HepG2 (cell line): ENCODE results near the gene OR52L1. TPM values are rescaled to one million over a fixed set of nuclear protein-coding genes. Genes with fewer than 3 reads are reported as not detected.

Source experiments
- ATAC-seq: fragments of 200-7000 bp; cut with Tn5 transposase; 3 replicates; pipeline ENCODE4 v1.9.1; 2020; ENCODE audit warnings: mild to moderate bottlenecking, moderate library complexity
- BruUV-seq: library from RNA; stranded (reverse); fragments of 400-500 nt; replicated peaks from 2 replicates; lab custom pipeline; 2021; lab: Mats Ljungman, UMichigan
- CTCF ChIA-PET: fragments of 300-600 bp; formaldehyde crosslinking; extraction: SDS; loops from one replicate; lab custom pipeline; 2021; ENCODE audit warnings: low total read pairs, inconsistent platforms, low intra/inter-chr PET ratio; lab: Yijun Ruan, JAX
- POLR2A ChIA-PET: fragments of 350-600 bp; sonication (Branson Sonifier 250); formaldehyde crosslinking; loops from one replicate; lab custom pipeline; 2020; ENCODE audit warnings: antibody characterized with exemption, inconsistent platforms; lab: Yijun Ruan, JAX
- DNase-seq: peaks from one replicate; pipeline ENCODE4 v3.0.0-alpha.2; 2015; ENCODE audit warnings: low spot score
- FAIRE-seq: peaks from 3 replicates; lab custom pipeline; 2011; peaks lifted over from hg19 to GRCh38; lab: Jason Lieb, UNC
- H2AFZ ChIP-seq: one replicate; pipeline ENCODE4 v1.6.1; 2011; ENCODE audit warnings: low read length, inconsistent platforms
- H3K27ac ChIP-seq: fragments of 300-600 bp; 3 replicates; pipeline ENCODE4 v1.8.0; 2011; ENCODE audit warnings: mixed run types, mild to moderate bottlenecking, mixed read lengths, low read length, inconsistent platforms; ENCODE audit not compliant: insufficient read depth; ENCODE audit errors: extremely low read length
- H3K27me3 ChIP-seq, 2 experiments: fragments of 200-600 bp in 1 of 2; 2 replicates in 1 of 2; 3 replicates in 1 of 2; pipeline versions ENCODE4 v1.6.0 to v1.8.0; 2011; ENCODE audit warnings: low read length in 2 of 2, mild to moderate bottlenecking in 2 of 2, moderate library complexity in 2 of 2, inconsistent platforms in 1 of 2; ENCODE audit not compliant: insufficient read depth in 2 of 2, control insufficient read depth in 1 of 2
- H3K36me3 ChIP-seq, 2 experiments: fragments of 200-600 bp in 1 of 2; replicated peaks in 1 of 2; 2 replicates in 1 of 2; 3 replicates in 1 of 2; pipeline versions ENCODE4 v1.5.1 to v1.8.0; 2011; ENCODE audit warnings: low read length in 2 of 2, inconsistent platforms in 1 of 2; ENCODE audit not compliant: insufficient read depth in 2 of 2, control insufficient read depth in 1 of 2
- H3K4me1 ChIP-seq: 2 replicates; pipeline ENCODE4 v1.5.1; 2012; ENCODE audit warnings: low read length, inconsistent platforms; ENCODE audit not compliant: insufficient read depth
- H3K4me2 ChIP-seq: 2 replicates; pipeline ENCODE4 v1.6.0; 2011; ENCODE audit warnings: low read depth, low read length, inconsistent platforms
- H3K4me3 ChIP-seq, 3 experiments: fragments of 200-600 bp in 1 of 3; sonication (generic), shearing (Covaris generic) in 1 of 3; replicated peaks in 1 of 3; 2 replicates each; pipeline ENCODE4 v1.5.1; 2011 to 2016; ENCODE audit warnings: low read length in 3 of 3, inconsistent platforms in 2 of 3, low read depth in 2 of 3, mild to moderate bottlenecking in 2 of 3, control low read depth in 1 of 3, mixed read lengths in 1 of 3; ENCODE audit not compliant: insufficient read depth in 1 of 3
- H3K79me2 ChIP-seq: one replicate; pipeline ENCODE4 v1.6.1; 2011; ENCODE audit warnings: low read length, inconsistent platforms; ENCODE audit not compliant: insufficient read depth
- H3K9ac ChIP-seq: 2 replicates; pipeline ENCODE4 v1.6.0; 2011; ENCODE audit warnings: mild to moderate bottlenecking, low read depth, low read length, inconsistent platforms; ENCODE audit not compliant: insufficient read depth
- H3K9me3 ChIP-seq: 2 replicates; pipeline ENCODE4 v1.5.1; 2012; ENCODE audit warnings: mild to moderate bottlenecking, low read length
- H4K20me1 ChIP-seq: 2 replicates; pipeline ENCODE4 v1.6.0; 2011; ENCODE audit warnings: inconsistent platforms, mild to moderate bottlenecking, low read length, moderate library complexity; ENCODE audit not compliant: insufficient read depth
- AHDC1 ChIP-seq: sonication (generic); formaldehyde crosslinking; IDR thresholded peaks from 2 replicates; pipeline ENCODE4 v1.5.1; 2020; ENCODE audit warnings: mild to moderate bottlenecking, missing genetic modification reagents, borderline replicate concordance
- ELF3 ChIP-seq: IDR thresholded peaks from 2 replicates; pipeline ENCODE4 v1.6.1; 2016; ENCODE audit warnings: missing genetic modification reagents, missing compliant biosample characterization
- HNF4G ChIP-seq, 2 experiments: sonication (generic) in 1 of 2; formaldehyde crosslinking in 1 of 2; IDR thresholded peaks; 2 replicates each; pipeline versions ENCODE4 v1.4.0 to v1.6.1; 2011 to 2020; ENCODE audit warnings: borderline replicate concordance in 2 of 2, low read depth in 2 of 2, mild to moderate bottlenecking in 2 of 2, low read length in 1 of 2, missing genetic modification reagents in 1 of 2, moderate library complexity in 1 of 2
- IRF1 ChIP-seq: sonication (generic); formaldehyde crosslinking; IDR thresholded peaks from 2 replicates; pipeline ENCODE4 v1.4.0; 2020; ENCODE audit warnings: low read depth, mild to moderate bottlenecking, missing genetic modification reagents
- KDM5B ChIP-seq: sonication (generic); formaldehyde crosslinking; IDR thresholded peaks from 2 replicates; pipeline ENCODE4 v1.4.0; 2020; ENCODE audit warnings: missing genetic modification reagents, mild to moderate bottlenecking, borderline replicate concordance
- NFYB ChIP-seq: sonication (generic); formaldehyde crosslinking; IDR thresholded peaks from 2 replicates; pipeline ENCODE4 v1.4.0; 2020; ENCODE audit warnings: missing genetic modification reagents
- SNAPC2 ChIP-seq: sonication (generic); formaldehyde crosslinking; IDR thresholded peaks from 2 replicates; pipeline ENCODE4 v1.8.1; 2022; ENCODE audit warnings: mild to moderate bottlenecking, missing genetic modification reagents
- WGBS: methylation state at CpG from one replicate; pipeline ENCODE4 v1.1.6; 2017; ENCODE audit warnings: low lambda C conversion rate; 5-methylcytosine and 5-hydroxymethylcytosine counted together
- in situ Hi-C: cut with HindIII; loops from 2 replicates; pipeline ENCODE4 v1.10.0; 2017; ENCODE audit warnings: low pct_unique_long_range_greater_than_20kb; ENCODE audit not compliant: extremely low pct_ligation_motif_present
- intact Hi-C: fragments of 100-400 bp; cut with micrococcal nuclease; formaldehyde crosslinking; loops from one replicate; pipeline ENCODE4 v1.10.0; 2022; ENCODE audit not compliant: unreplicated experiment
- polyA plus RNA-seq, 8 experiments: library from polyadenylated mRNA; depleted of rRNA in 3 of 8; stranded (reverse) in 7 of 8; unstranded in 1 of 8; fragments of >200 nt; fragmentation: Illumina TruSeq in 4 of 8; extraction: Trizol in 4 of 8; gene quantifications; 2 replicates each; pipeline versions ENCODE4 v1.2.1 to v1.2.3, GENCODE V29; 2011 to 2016; ENCODE audit warnings: low read depth in 4 of 8, missing spikeins in 1 of 8, mixed read lengths in 1 of 8; ENCODE audit not compliant: insufficient read depth in 1 of 8
- total RNA-seq, 5 experiments: library from RNA; depleted of rRNA; stranded (reverse); fragments of >200 nt; fragmentation: Illumina TruSeq; extraction: Trizol; gene quantifications; 2 replicates each; pipeline ENCODE4 v1.2.3, GENCODE V29; 2016; ENCODE audit warnings: low read depth in 1 of 5

The OR52L1 gene
- total and polyA plus RNA-seq, 2 of the 13 experiments (the other 11 are each of a cell fraction or from before 2014, with no cell fraction given), result not detected

GRCh38 chr11:6025056-6025455 lies 38.3 kb upstream of the OR52L1 start:
- DNase-seq (no peak), ATAC-seq (no peak), FAIRE-seq (no peak)
- no peak overlapping the region for H2AFZ ChIP-seq
- 0% methylated on average over 2 of the region's 2 CpGs for WGBS
- H3K9ac ChIP-seq, result no peak overlapping the region
- no peak overlapping the region for H3K4me3 ChIP-seq
- in situ Hi-C loops, result loop anchor here (10.0 kb wide), 1 partner anchor 290 kb away; no protein-coding TSS in a partner anchor
- no peaks in the 10 kb centered on the region for H4K20me1 ChIP-seq
- H3K79me2 ChIP-seq, result no peaks in the 10 kb centered on the region
- POLR2A ChIA-PET, result no interaction called here
- H3K4me2 ChIP-seq, result no peak overlapping the region
- TF ChIP-seq NFYB (CRISPR knock-in tag) (no peak), IRF1 (CRISPR knock-in tag) (no peak), SNAPC2 (no peak), ELF3 (CRISPR knock-in tag) (no peak), AHDC1 (CRISPR knock-in tag) (no peak), KDM5B (CRISPR knock-in tag) (no peak), HNF4G (IDR thresholded peaks at IDR 0.05; ENCODE audit: borderline replicate concordance, low read depth, low read length) (no peak), HNF4G (CRISPR knock-in tag; IDR thresholded peaks at IDR 0.05; ENCODE audit: borderline replicate concordance, low read depth) (no peak)
- no peaks in the 10 kb centered on the region; a peak in 1 of 5 replicates for H3K27me3 ChIP-seq
- H3K4me1 ChIP-seq, result no peaks in the 10 kb centered on the region
- H3K36me3 ChIP-seq, result no peaks in the 10 kb centered on the region
- CTCF ChIA-PET, result no interaction called here
- no TSS peak for BruUV-seq
- intact Hi-C loops, result no loop called here
- H3K9me3 ChIP-seq, result no peaks in the 10 kb centered on the region
- no peak overlapping the region for H3K27ac ChIP-seq
